ENCODE results near the gene IQSEC3. TPM values are rescaled to one million over a fixed set of nuclear protein-coding genes. Genes with fewer than 3 reads are reported as not detected.

The IQSEC3 gene
- total RNA-seq, 2 experiments from 2014 or later, result not detected

GRCh38 chr12:188910-189621 lies 122.5 kb downstream of the IQSEC3 start:
- Histone ChIP-seq H3K4me2 (ENCODE audit: low read length) (no peak overlapping the region), H3K79me2 (ENCODE audit: insufficient read depth, low read depth, low read length) (no peaks in the 10 kb centered on the region), H2AFZ (ENCODE audit: low read length) (no peak overlapping the region), H3K4me3 (ENCODE audit: low read depth, low read length, poor library complexity, severe bottlenecking) (no peak overlapping the region), H3K9me2 (ENCODE audit: insufficient read depth, low read length) (no peaks in the 10 kb centered on the region), H3K36me3 (ENCODE audit: insufficient read depth, low read length) (no peaks in the 10 kb centered on the region), H4K20me1 (ENCODE audit: insufficient read depth, low read length) (no peaks in the 10 kb centered on the region), H3K9me3 (ENCODE audit: low read length) (no peaks in the 10 kb centered on the region), H3K27ac (ENCODE audit: low read depth, low read length, poor library complexity, severe bottlenecking) (no peak overlapping the region), H3K4me1 (ENCODE audit: insufficient read depth, low read length, poor library complexity, severe bottlenecking) (no peaks in the 10 kb centered on the region)
- ChIA-PET CTCF (ENCODE audit: unreplicated experiment) (no interaction called here), POLR2A (no interaction called here)
- intact Hi-C loops (cut with micrococcal nuclease; ENCODE audit: unreplicated experiment), result no loop called here
- no peak for DNase-seq (ENCODE audit: low spot score)
- no peak for TF ChIP-seq EZH2phosphoT487 (IDR thresholded peaks at IDR 0.05; ENCODE audit: borderline replicate concordance, low read depth, low read length)
- TF ChIP-seq CTCF (conservative IDR thresholded peaks at IDR 0.05; ENCODE audit: low read length), result no peak
- BruUV-seq (replicated peaks), result no TSS peak

- no peak for DNase-seq (ENCODE audit: low spot score)
- Histone ChIP-seq H3K27ac (ENCODE audit: low read depth, low read length, poor library complexity, severe bottlenecking) (no peak overlapping the region), H3K4me1 (ENCODE audit: insufficient read depth, low read length, poor library complexity, severe bottlenecking) (no peaks in the 10 kb centered on the region), H3K9me2 (ENCODE audit: insufficient read depth, low read length) (no peaks in the 10 kb centered on the region), H3K4me2 (ENCODE audit: low read length) (no peak overlapping the region), H2AFZ (ENCODE audit: low read length) (no peak overlapping the region), H4K20me1 (ENCODE audit: insufficient read depth, low read length) (no peaks in the 10 kb centered on the region), H3K79me2 (ENCODE audit: insufficient read depth, low read depth, low read length) (no peaks in the 10 kb centered on the region), H3K9me3 (ENCODE audit: low read length) (no peaks in the 10 kb centered on the region), H3K4me3 (ENCODE audit: low read depth, low read length, poor library complexity, severe bottlenecking) (no peak overlapping the region), H3K36me3 (ENCODE audit: insufficient read depth, low read length) (no peaks in the 10 kb centered on the region)
- no TSS peak for BruUV-seq (replicated peaks)
- CTCF ChIA-PET (ENCODE audit: unreplicated experiment), result no interaction called here
- no peak for TF ChIP-seq CTCF (conservative IDR thresholded peaks at IDR 0.05; ENCODE audit: low read length)
- no peak for TF ChIP-seq EZH2phosphoT487 (IDR thresholded peaks at IDR 0.05; ENCODE audit: borderline replicate concordance, low read depth, low read length)
- intact Hi-C loops (cut with micrococcal nuclease; ENCODE audit: unreplicated experiment), result no loop called here
- POLR2A ChIA-PET, result no interaction called here
These were observed 123.0 kb downstream of the IQSEC3 start for GRCh38 chr12:189622-189962.

- intact Hi-C loops (cut with micrococcal nuclease; ENCODE audit: unreplicated experiment), result no loop called here
- DNase-seq (ENCODE audit: low spot score), result no peak
- Histone ChIP-seq H3K9me2 (ENCODE audit: insufficient read depth, low read length) (no peaks in the 10 kb centered on the region), H3K36me3 (ENCODE audit: insufficient read depth, low read length) (no peaks in the 10 kb centered on the region), H3K27ac (ENCODE audit: low read depth, low read length, poor library complexity, severe bottlenecking) (no peak overlapping the region), H3K4me2 (ENCODE audit: low read length) (no peak overlapping the region), H4K20me1 (ENCODE audit: insufficient read depth, low read length) (no peaks in the 10 kb centered on the region), H3K79me2 (ENCODE audit: insufficient read depth, low read depth, low read length) (no peaks in the 10 kb centered on the region), H2AFZ (ENCODE audit: low read length) (no peak overlapping the region), H3K4me3 (ENCODE audit: low read depth, low read length, poor library complexity, severe bottlenecking) (no peak overlapping the region), H3K4me1 (ENCODE audit: insufficient read depth, low read length, poor library complexity, severe bottlenecking) (no peaks in the 10 kb centered on the region), H3K9me3 (ENCODE audit: low read length) (no peaks in the 10 kb centered on the region)
- CTCF ChIA-PET (ENCODE audit: unreplicated experiment), result no interaction called here
- no peak for TF ChIP-seq CTCF (conservative IDR thresholded peaks at IDR 0.05; ENCODE audit: low read length)
- no peak for TF ChIP-seq EZH2phosphoT487 (IDR thresholded peaks at IDR 0.05; ENCODE audit: borderline replicate concordance, low read depth, low read length)
- POLR2A ChIA-PET, result no interaction called here
- BruUV-seq (replicated peaks), result no TSS peak
These were observed 124.3 kb downstream of the IQSEC3 start for GRCh38 chr12:190881-191280.

Data from OCI-LY7 (cell line).